CD4-positive, CD25-positive, alpha-beta regulatory T cell (primary cell): ENCODE data around the gene KCNAB1. TPM values are rescaled to one million over a fixed set of nuclear protein-coding genes. Genes with fewer than 3 reads are reported as not detected.

ENCODE experiments used
- ATAC-seq, 2 donors: fragments of 150-1000 bp; cut with Tn5 transposase; one replicate each; pipeline ENCODE4 v1.10.0; 2021; ENCODE audit warnings: low read depth in 2 of 2, moderate number of reproducible peaks in 2 of 2, moderate library complexity in 1 of 2
- DNase-seq, 3 donors: peaks; one replicate each; pipeline versions ENCODE4 v3.0.0 to v3.0.0-alpha.2; 2012 to 2022; ENCODE audit warnings: mixed read lengths in 1 of 3
- H3K27ac ChIP-seq: one replicate; pipeline ENCODE4 v1.7.0; 2013; ENCODE audit warnings: mild to moderate bottlenecking, low read length; ENCODE audit not compliant: insufficient read depth, poor library complexity, severe bottlenecking
- H3K27me3 ChIP-seq: one replicate; pipeline ENCODE4 v1.7.0; 2013; ENCODE audit warnings: low read length; ENCODE audit not compliant: control insufficient read depth, insufficient read depth
- H3K36me3 ChIP-seq: one replicate; pipeline ENCODE4 v1.7.0; 2013; ENCODE audit warnings: mild to moderate bottlenecking, low read length, moderate library complexity; ENCODE audit not compliant: control insufficient read depth, insufficient read depth
- H3K4me1 ChIP-seq: 2 replicates; pipeline ENCODE4 v1.7.0; 2013; ENCODE audit warnings: mild to moderate bottlenecking, low read length; ENCODE audit not compliant: insufficient read depth, control insufficient read depth, poor library complexity, severe bottlenecking
- H3K4me3 ChIP-seq: one replicate; pipeline ENCODE4 v1.7.0; 2013; ENCODE audit warnings: low read depth, mild to moderate bottlenecking, low read length, moderate library complexity
- H3K9me3 ChIP-seq, 2 experiments: 1 replicate in 1 of 2; 2 replicates in 1 of 2; pipeline ENCODE4 v1.7.0; 2013; ENCODE audit warnings: low read length in 2 of 2, mild to moderate bottlenecking in 1 of 2, moderate library complexity in 1 of 2; ENCODE audit not compliant: control insufficient read depth in 2 of 2
- H3K27ac Mint-ChIP-seq, 3 donors: one replicate each; pipeline ENCODE4 v1.8.0; 2020 to 2022; ENCODE audit warnings: mild to moderate bottlenecking in 3 of 3, mixed read lengths in 3 of 3, moderate library complexity in 2 of 3
- H3K27me3 Mint-ChIP-seq: one replicate; pipeline ENCODE4 v1.8.0; 2022; ENCODE audit warnings: mild to moderate bottlenecking, mixed read lengths
- H3K36me3 Mint-ChIP-seq: one replicate; pipeline ENCODE4 v1.8.0; 2020; ENCODE audit warnings: mixed read lengths
- H3K4me1 Mint-ChIP-seq, 4 donors: one replicate each; pipeline ENCODE4 v1.8.0; 2020 to 2022; ENCODE audit warnings: mixed read lengths in 4 of 4, mild to moderate bottlenecking in 1 of 4
- H3K4me3 Mint-ChIP-seq, 4 donors: one replicate each; pipeline ENCODE4 v1.8.0; 2020 to 2022; ENCODE audit warnings: mild to moderate bottlenecking in 4 of 4, mixed read lengths in 4 of 4, moderate library complexity in 3 of 4
- H3K9me3 Mint-ChIP-seq, 7 donors: one replicate each; pipeline ENCODE4 v1.8.0; 2020 to 2022; ENCODE audit warnings: mixed read lengths in 7 of 7, mild to moderate bottlenecking in 3 of 7, moderate library complexity in 2 of 7
- polyA plus RNA-seq, 4 donors: library from polyadenylated mRNA; unstranded; fragments of 300-500 nt; fragmentation: Illumina TruSeq; gene quantifications; one replicate each; pipeline ENCODE4 v1.2.3, GENCODE V29; 2021
- total RNA-seq: library from RNA; stranded (reverse); gene quantifications from one replicate; pipeline ENCODE4 v1.2.3, GENCODE V29; 2022

Gene KCNAB1
- total and polyA plus RNA-seq, 5 donors from 2014 or later: 0.08 to 0.26 (median 0.17) TPM

GRCh38 chr3:156339491-156339890 is 219.1 kb downstream of the KCNAB1 start:
- H3K27ac Mint-ChIP-seq: no peak overlapping the region
- no peaks in the 10 kb centered on the region for H3K4me1 ChIP-seq
- peaks cover 14% of the 10 kb centered on the region for H3K27me3 Mint-ChIP-seq
- H3K4me3 ChIP-seq: no peak overlapping the region
- H3K9me3 Mint-ChIP-seq: peaks cover 0 to 1% (median 0%) of the 10 kb centered on the region in 7 donors
- ATAC-seq (no peak), DNase-seq (no peak)
- H3K27me3 ChIP-seq: peaks cover 3% of the 10 kb centered on the region
- H3K4me3 Mint-ChIP-seq: no peak overlapping the region
- H3K36me3 ChIP-seq: no peaks in the 10 kb centered on the region
- no peaks in the 10 kb centered on the region for H3K9me3 ChIP-seq
- no peaks in the 10 kb centered on the region for H3K4me1 Mint-ChIP-seq
- H3K27ac ChIP-seq: no peak overlapping the region
- no peaks in the 10 kb centered on the region for H3K36me3 Mint-ChIP-seq

- Histone ChIP-seq H3K36me3 (no peaks in the 10 kb centered on the region), H3K4me1 (no peaks in the 10 kb centered on the region), H3K27ac (no peak overlapping the region), H3K9me3 (no peaks in the 10 kb centered on the region), H3K27me3 (peaks cover 3% of the 10 kb centered on the region), H3K4me3 (no peak overlapping the region)
- no peak for ATAC-seq
- no peaks in the 10 kb centered on the region for H3K4me1 Mint-ChIP-seq
- H3K9me3 Mint-ChIP-seq: peaks cover 0 to 3% (median 0%) of the 10 kb centered on the region in 7 donors
- H3K27me3 Mint-ChIP-seq: peaks cover 12% of the 10 kb centered on the region
- H3K27ac Mint-ChIP-seq: no peak overlapping the region
- no peak overlapping the region for H3K4me3 Mint-ChIP-seq
- H3K36me3 Mint-ChIP-seq: no peaks in the 10 kb centered on the region
- DNase-seq: no peak
Observed at GRCh38 chr3:156341332-156341731, 221.0 kb downstream of the KCNAB1 start.

GRCh38 chr3:156341831-156342416 is 221.5 kb downstream of the KCNAB1 start:
- Mint-ChIP-seq H3K4me3 (no peak overlapping the region), H3K27ac (no peak overlapping the region)

GRCh38 chr3:156344215-156344614 is 223.8 kb downstream of the KCNAB1 start:
- no peak overlapping the region for H3K4me3 Mint-ChIP-seq
- no peaks in the 10 kb centered on the region for H3K9me3 ChIP-seq
- H3K27ac Mint-ChIP-seq: no peak overlapping the region
- H3K36me3 Mint-ChIP-seq: no peaks in the 10 kb centered on the region
- DNase-seq (no peak), ATAC-seq (no peak)
- H3K36me3 ChIP-seq: no peaks in the 10 kb centered on the region
- peaks cover 3% of the 10 kb centered on the region for H3K27me3 ChIP-seq
- peaks cover 12% of the 10 kb centered on the region for H3K27me3 Mint-ChIP-seq
- H3K9me3 Mint-ChIP-seq: peaks cover 0 to 3% (median 0%) of the 10 kb centered on the region in 7 donors
- no peak overlapping the region for H3K27ac ChIP-seq
- no peaks in the 10 kb centered on the region for H3K4me1 Mint-ChIP-seq
- H3K4me3 ChIP-seq: no peak overlapping the region
- H3K4me1 ChIP-seq: no peaks in the 10 kb centered on the region

More at GRCh38 chr3:156341831-156342416, 221.5 kb downstream of the KCNAB1 start:
- Histone ChIP-seq H3K27me3 (peaks cover 3% of the 10 kb centered on the region), H3K36me3 (no peaks in the 10 kb centered on the region), H3K9me3 (no peaks in the 10 kb centered on the region), H3K4me3 (no peak overlapping the region), H3K4me1 (no peaks in the 10 kb centered on the region), H3K27ac (no peak overlapping the region)
- Mint-ChIP-seq H3K4me1 (no peaks in the 10 kb centered on the region), H3K27me3 (peaks cover 12% of the 10 kb centered on the region), H3K36me3 (no peaks in the 10 kb centered on the region), H3K9me3 (peaks cover 0 to 3% (median 0%) of the 10 kb centered on the region in 7 donors)
- DNase-seq (no peak), ATAC-seq (peak in 1 of 2 donors; percentile 45)

- Histone ChIP-seq H3K9me3 (no peaks in the 10 kb centered on the region), H3K36me3 (no peaks in the 10 kb centered on the region), H3K4me3 (no peak overlapping the region), H3K4me1 (no peaks in the 10 kb centered on the region), H3K27me3 (peaks cover 2% of the 10 kb centered on the region), H3K27ac (no peak overlapping the region)
- Mint-ChIP-seq H3K9me3 (peaks cover 0 to 3% (median 0%) of the 10 kb centered on the region in 7 donors), H3K27me3 (peaks cover 5% of the 10 kb centered on the region), H3K4me1 (peaks cover 0 to 2% (median 0%) of the 10 kb centered on the region in 4 donors), H3K36me3 (no peaks in the 10 kb centered on the region), H3K27ac (no peak overlapping the region), H3K4me3 (no peak overlapping the region)
- no peak for ATAC-seq
- DNase-seq: no peak
Observed at GRCh38 chr3:156349111-156349510, 228.7 kb downstream of the KCNAB1 start.

- H3K4me1 Mint-ChIP-seq: peaks cover 0 to 2% (median 0%) of the 10 kb centered on the region in 4 donors
- Histone ChIP-seq H3K4me1 (no peaks in the 10 kb centered on the region), H3K27me3 (no peaks in the 10 kb centered on the region), H3K36me3 (no peaks in the 10 kb centered on the region), H3K9me3 (no peaks in the 10 kb centered on the region), H3K27ac (no peak overlapping the region), H3K4me3 (no peak overlapping the region)
- peaks cover 0 to 3% (median 0%) of the 10 kb centered on the region in 7 donors for H3K9me3 Mint-ChIP-seq
- peaks cover 10% of the 10 kb centered on the region for H3K27me3 Mint-ChIP-seq
- ATAC-seq (no peak), DNase-seq (no peak)
- H3K27ac Mint-ChIP-seq: no peak overlapping the region
- no peaks in the 10 kb centered on the region for H3K36me3 Mint-ChIP-seq
- no peak overlapping the region for H3K4me3 Mint-ChIP-seq
Observed at GRCh38 chr3:156349978-156350377, 229.6 kb downstream of the KCNAB1 start.

- H3K4me3 ChIP-seq: no peak overlapping the region
- no peak for DNase-seq
- H3K27me3 ChIP-seq: no peaks in the 10 kb centered on the region
- peaks cover 0 to 2% (median 0%) of the 10 kb centered on the region in 4 donors for H3K4me1 Mint-ChIP-seq
- H3K27ac Mint-ChIP-seq: no peak overlapping the region
- H3K36me3 ChIP-seq: no peaks in the 10 kb centered on the region
- H3K27ac ChIP-seq: no peak overlapping the region
- H3K27me3 Mint-ChIP-seq: peaks cover 6% of the 10 kb centered on the region
- no peak for ATAC-seq
- H3K4me1 ChIP-seq: no peaks in the 10 kb centered on the region
- H3K9me3 ChIP-seq: no peaks in the 10 kb centered on the region
- H3K36me3 Mint-ChIP-seq: no peaks in the 10 kb centered on the region
- no peak overlapping the region for H3K4me3 Mint-ChIP-seq
- peaks cover 0 to 3% (median 0%) of the 10 kb centered on the region in 7 donors for H3K9me3 Mint-ChIP-seq
Observed at GRCh38 chr3:156350781-156351180, 230.4 kb downstream of the KCNAB1 start.

GRCh38 chr3:156351783-156352182 is 231.4 kb downstream of the KCNAB1 start:
- DNase-seq (no peak), ATAC-seq (no peak)
- Mint-ChIP-seq H3K4me3 (no peak overlapping the region), H3K36me3 (no peaks in the 10 kb centered on the region), H3K27ac (no peak overlapping the region), H3K27me3 (peaks cover 5% of the 10 kb centered on the region), H3K4me1 (peaks cover 0 to 2% (median 0%) of the 10 kb centered on the region in 4 donors), H3K9me3 (no peaks in the 10 kb centered on the region)
- Histone ChIP-seq H3K36me3 (no peaks in the 10 kb centered on the region), H3K27me3 (peaks cover 2% of the 10 kb centered on the region), H3K4me1 (no peaks in the 10 kb centered on the region), H3K4me3 (no peak overlapping the region), H3K9me3 (no peaks in the 10 kb centered on the region), H3K27ac (no peak overlapping the region)
